HG03342 (cell line): ENCODE results near the gene CRYBA4.
A peak's percentile ranks its signal among the peaks of the same experiment; 100 is the strongest.
"Not testable (repeated sequence)": the region's sequence is repeated elsewhere in the genome, so short reads cannot be mapped to it uniquely, and the experiment has no call there.

ENCODE experiments used
- ATAC-seq: cut with Tn5 transposase; IDR thresholded peaks from one replicate; pipeline ENCODE4 v1.9.1; 2021; ENCODE audit warnings: mild to moderate bottlenecking, moderate library complexity; ENCODE audit not compliant: unreplicated experiment

Gene CRYBA4

DNA sequence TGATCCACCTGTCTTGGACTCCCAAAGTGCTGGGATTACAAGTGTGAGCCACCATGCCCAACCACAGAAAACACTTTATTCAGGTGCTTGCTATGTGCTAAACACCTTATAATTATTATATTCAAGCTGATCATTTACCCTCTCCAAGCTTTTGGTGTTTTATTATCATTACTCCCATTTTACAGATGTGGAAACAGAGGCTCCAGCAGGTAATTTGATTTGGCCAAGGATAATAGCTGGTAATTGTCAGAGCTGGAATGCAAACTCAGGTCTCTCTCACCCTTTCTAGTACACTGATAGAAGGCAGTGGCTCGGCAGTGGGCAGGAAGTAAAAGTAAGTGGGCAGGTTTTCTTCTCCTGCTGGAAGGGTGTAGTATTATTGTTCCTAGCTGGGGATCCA is 28.0 kb upstream of the CRYBA4 start:
- ATAC-seq = no peak

DNA sequence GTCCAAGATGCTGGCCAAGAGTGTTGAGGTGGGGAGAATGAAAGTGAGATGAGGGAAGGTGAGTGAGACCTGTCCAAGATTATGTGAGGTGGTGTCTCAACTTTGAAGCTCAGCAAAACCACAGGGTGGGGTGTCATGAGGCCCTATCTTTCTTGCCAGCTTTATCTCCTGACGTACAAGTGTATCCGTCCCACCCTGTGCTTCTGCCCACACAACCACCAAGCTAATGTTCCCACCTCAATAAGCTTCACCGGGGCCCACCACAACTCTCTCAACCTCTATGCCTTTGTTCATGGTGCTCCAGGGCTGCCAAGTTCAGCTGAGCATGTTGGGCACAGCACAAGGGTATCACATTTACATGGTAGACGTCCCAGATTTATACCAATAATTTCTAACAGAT is 24.7 kb upstream of the CRYBA4 start:
- ATAC-seq = no peak

DNA sequence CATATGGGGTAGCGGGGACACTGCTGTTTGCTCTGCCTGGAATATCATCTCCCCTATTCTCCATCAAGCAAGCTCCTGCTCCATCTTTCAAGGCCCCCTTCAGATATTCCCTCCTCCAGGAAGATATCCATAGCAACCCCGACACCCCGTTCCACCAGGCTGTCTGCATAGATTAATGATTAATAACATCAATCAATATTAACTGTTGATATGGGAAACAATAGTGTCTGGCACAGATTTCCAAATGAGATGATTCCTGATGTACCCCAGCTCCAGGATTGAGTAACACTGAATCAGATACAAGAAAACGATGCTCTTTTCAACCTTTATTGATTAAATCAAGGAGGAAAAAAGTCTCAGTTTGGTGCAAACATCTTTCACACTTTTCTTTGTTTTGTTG is 24.3 kb upstream of the CRYBA4 start:
- ATAC-seq = no peak

DNA sequence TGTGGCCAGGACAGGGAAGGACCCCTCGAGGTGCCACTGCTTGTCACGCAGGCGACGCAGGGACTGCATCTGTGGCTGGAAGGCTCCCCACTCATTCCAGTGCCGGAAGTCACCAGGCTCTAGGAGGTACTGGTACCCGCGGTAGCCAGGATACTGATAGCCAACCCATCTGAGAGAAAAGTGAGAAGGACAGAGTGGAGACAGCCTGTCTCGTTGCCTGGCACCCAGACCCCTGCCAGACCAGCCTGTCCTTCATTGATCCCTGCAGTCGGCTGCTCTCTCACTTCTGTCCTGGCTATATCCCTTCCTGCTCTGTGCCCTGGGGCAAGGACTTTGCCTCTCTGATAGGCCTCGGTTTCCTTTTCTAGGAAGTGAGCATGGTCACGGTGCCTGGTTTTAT is 22.3 kb upstream of the CRYBA4 start:
- no peak for ATAC-seq

DNA sequence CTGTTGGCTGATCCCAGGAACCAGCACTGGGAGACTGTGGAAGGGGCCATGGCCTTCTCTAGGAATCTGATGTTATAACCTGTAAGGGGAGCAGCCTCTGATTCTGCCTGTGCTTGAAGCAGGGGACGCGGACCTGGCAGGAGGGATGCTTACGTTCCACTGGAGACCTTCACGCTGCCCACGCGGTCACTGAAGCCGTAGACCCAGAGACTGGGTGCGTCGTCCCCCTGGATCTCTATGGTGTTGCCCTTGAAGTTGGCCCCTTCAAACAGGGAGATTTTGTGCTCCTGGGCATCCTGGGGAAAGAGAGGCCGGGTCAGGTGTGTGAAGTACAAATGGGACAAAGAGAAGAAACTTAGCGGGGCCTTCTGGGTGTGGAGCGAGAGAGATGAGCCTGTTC is 20.0 kb upstream of the CRYBA4 start:
- no peak for ATAC-seq

DNA sequence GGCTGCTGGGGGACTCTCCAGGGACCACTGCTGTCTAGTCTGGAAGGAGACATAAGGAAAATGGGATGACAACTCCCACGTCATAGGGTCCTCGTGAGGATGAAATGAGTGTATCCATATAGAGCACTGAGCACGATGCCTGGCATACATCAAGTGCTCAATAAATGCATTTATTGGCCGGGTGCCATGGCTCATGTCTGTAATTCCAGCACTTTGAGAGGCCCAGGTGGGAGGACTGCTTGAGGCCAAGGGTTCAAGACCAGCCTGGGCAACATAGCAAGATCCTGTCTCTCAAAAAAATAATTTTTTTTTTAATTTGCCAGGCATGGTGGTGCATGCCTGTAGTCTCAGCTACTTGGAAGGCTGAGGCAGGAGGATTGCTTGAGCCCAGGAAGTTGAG is 19.6 kb upstream of the CRYBA4 start:
- ATAC-seq = no peak

DNA sequence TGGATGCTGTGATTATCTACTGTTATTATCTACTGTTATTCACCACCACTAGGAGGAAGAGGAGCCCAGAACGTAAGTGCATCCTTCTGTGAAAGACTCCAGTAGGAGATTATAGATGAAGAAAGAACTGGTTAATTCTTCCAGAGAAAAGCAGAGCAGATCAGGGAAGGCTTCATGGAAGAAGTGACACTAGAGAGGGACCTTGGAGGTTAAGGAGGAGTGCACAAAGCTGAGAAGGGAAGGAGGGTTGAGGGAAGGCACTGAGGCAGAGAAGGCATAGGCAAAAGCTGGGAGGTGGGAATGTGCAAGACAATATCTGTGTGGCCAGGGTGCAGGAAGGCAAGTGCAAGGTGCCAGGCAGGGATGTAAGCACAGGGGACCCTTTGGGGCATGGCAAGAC is 17.4 kb upstream of the CRYBA4 start:
- no peak for ATAC-seq

DNA sequence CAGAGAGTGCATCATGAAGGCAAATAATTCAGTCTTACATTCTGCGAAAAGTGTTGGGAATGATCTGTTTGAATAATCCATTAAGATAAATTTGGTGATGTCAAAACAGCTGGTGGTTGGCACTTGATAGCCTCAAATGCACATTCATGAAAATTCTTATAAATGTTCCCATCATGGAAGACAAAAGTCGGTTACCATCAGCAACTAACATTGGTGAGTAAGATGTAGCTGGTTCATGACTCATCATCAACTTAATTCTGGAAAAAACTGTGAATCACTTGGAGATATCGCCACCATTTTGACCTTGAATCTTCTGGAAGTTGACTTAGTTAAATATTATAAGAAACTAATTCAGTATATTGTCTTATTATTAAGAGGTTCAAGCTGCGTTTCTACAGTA is 15.2 kb upstream of the CRYBA4 start:
- no peak for ATAC-seq

DNA sequence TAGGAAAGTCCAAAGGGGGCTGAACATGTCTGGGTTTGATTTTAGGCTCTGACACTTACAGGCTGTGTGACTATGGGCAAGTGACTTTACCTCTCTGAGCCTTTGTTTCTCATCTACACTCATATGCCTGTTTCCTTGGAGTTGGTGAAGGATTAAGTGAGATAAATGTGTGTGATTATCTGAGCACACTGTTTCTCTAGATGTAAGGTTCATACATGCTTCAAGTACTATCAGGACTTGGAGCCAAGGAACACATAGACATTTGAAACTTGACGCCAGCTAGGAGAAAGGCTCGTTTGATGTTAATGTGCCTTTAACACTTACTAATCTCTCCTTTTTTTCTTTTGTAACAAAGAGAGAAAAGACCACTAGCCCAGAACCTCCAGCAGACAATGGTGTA is 13.6 kb upstream of the CRYBA4 start:
- ATAC-seq = no peak

DNA sequence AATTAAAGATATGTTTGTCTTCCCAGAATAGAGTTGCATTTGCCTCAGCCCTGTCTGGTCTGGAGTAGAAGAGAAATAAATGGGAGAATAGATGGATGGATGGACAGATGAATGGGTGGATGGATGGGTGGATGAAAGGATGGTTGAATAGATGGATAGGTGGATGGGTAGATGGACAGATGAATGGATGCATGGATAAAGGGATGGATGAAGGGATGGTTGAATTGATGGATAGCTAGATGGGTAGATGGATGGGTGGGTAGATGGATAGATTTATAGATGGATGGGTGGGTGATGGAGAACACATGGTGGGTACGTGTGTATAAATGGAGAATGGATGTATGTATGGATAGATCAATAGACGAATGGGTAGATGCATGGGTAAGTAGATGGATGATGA is 12.5 kb upstream of the CRYBA4 start:
- no peak for ATAC-seq

DNA sequence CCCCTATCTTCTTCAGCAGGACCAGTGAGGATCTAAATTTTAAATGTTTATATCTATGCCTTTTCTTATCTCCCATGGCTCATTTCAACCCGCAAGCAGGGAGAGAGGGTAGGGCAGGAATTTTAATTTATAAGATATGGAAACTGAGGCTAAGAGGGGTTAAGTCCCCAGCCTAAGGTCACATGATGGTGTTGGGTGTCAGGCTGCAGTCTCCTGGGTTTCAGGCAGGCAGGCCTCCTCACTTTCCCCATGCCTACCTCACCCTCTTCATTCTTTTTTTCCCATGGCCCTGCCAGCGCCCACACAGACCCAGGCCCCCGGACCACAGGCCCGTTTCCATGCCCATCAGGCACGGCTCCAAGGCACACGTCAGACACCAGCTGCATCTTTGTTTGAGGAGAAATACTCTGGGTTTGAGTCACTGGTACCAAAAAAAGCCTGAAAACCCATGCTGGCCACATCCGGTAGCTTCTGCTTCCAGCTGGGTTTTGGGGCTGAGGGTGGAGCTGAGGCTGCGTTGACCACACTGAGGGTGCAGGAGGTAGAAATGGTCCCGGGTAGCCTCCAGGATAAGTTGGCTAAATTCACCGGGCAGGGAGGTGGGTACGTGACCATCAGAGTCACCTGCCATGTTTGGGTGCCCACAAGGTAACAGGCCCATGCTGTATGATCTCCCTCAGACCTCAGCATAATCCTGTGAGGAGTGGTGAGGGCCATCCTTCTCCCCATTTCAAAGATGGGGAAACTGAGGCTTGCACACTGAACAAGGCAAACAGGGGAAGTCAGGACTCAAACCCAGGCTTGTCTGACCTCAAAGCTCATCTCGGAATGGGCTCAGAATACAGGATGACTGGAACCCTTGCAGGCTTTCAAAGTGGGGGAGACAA is 11.4 kb upstream of the CRYBA4 start:
- ATAC-seq = peak; percentile 76

DNA sequence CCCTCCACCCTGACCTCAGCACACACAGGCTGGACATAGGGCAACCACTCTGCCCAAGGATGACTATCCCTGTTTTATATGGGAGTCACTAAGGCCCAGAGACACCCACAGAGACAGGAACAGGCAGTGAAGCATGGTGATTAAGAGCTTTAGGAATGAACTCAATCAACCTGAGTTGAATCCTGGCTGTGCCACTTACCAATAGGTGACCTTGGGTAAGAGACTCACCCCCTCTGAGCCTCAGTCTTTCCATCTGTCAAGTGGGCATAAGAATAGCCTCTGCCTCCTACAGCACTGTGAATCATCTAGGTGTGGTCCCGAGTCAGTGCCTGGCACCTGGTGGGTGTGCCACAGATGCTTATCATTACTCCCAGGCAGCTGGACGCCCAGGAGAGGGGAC is 10.8 kb upstream of the CRYBA4 start:
- ATAC-seq = no peak

DNA sequence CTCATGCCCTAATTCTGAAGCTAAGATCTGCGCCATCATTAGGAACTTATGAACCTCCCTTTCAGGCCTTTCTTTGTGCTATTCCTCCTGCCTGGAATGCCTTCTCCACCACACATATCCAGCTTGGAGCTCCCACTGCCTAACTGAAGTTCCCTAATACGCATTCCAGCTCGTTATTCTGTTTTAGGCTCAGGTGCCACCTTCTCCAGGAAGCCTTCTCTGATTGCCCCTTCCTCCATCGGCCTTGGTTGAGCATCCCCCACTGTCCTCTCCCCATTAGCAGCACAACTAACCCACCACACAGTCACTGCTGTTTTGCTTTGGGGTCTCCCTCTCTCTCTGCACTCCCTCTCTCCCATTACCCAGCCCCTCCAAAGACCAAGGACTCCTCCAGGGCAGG is 9.1 kb upstream of the CRYBA4 start:
- ATAC-seq = no peak

DNA sequence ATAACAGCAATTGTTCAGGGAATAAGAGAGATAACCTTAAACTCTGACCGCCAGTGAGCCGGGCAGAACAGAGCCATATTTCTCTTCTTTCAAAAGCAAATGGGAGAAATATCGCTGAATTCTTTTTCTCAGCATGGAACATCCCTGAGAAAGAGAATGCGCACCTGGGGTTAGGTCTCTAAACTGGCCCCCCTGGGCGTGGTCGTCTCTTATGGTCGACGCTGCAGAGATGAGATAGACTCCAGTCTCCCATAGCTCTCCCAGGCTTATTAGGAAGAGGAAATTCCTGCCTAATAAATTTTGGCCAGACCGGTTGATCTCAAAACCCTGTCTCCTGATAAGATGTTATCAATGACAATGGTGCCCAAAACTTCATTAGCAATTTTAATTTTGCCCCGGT is 8.0 kb upstream of the CRYBA4 start:
- not testable (repeated sequence) for ATAC-seq

DNA sequence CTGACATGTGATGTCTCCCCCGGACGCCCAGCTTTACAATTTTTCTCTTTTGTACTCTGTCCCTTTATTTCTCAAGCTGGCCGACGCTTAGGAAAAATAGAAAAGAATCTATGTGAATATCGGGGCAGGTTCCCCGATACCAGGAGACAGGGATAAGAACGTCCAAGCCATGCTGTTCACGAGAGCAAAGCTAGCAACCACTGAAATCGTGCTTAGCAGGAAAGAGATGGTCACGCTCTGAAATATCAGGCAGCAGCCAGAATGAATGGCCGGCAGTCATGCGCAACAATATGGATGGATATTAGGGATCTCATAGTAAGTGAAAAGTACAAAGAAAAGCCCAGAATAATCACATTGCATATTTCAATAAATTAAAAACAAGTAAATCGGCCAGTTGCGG is 7.4 kb upstream of the CRYBA4 start:
- ATAC-seq = no peak

DNA sequence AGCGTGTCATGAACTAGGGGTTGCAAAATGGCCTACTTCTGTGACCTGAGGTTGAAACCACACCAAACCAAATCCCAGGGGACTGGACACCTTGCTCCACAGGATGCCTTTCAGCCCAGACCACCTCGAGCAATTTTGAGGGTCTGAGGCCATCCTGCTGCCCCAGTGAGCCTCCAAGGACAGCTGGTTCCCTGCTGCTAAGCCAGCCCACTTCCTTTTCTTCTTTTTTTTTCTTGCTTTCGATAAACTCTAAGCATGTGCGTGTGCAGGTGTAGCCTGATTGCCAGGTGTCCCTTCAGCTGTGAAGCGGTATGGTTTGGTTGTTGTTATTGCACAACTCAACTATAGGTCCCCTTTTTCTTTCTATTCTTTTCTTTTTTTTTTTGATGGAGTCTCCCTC is 6.6 kb upstream of the CRYBA4 start:
- ATAC-seq = no peak

DNA sequence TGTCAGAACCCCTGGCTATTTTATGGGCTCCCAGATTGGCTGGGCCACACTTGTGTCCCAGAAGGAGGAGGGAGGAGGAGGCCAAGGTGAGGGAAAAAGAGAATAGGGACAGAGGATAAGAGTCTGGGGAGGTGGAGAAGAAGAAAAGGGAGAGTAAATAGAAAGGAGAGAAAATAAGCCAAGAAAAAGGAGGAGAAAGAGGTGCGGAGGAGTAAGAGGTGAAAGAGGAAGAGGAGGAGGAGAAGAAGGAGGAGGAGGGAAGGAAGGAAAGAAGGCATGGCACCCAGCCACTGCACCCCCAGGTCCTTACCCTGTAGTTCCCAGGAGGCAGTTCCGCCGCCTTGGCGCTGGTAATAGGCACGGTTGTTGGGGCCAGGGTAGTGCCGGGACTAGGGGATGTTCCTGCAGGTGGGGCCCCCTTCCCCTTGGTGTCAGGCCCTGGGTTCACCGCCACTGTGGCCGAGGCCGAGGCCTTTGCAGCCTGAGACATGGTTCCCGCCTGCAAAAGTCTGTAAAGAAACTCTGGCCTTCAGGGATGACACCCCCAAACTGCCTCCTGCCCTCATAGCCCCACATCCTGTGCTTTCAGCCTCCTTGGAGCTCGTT is 5.8 kb upstream of the CRYBA4 start:
- ATAC-seq = no peak

DNA sequence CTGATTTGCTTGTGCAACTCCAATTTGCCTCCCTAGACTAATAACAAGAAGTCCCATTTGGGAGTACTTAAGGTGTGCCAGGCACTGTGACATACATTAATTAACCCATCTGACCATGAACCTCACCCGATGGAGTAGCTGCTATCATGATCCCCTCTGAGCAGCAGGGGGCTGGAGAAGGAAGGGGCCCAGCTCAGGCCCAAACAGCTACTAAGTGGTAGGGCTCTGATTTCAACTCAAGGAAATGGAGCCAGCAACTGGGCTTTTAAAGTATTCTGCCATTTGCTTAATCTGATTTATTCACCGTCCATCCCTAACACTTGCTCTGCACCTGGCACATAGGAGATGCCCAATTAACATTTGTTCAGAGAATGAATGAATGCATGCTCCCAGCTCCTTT is 5.1 kb upstream of the CRYBA4 start:
- ATAC-seq = no peak

DNA sequence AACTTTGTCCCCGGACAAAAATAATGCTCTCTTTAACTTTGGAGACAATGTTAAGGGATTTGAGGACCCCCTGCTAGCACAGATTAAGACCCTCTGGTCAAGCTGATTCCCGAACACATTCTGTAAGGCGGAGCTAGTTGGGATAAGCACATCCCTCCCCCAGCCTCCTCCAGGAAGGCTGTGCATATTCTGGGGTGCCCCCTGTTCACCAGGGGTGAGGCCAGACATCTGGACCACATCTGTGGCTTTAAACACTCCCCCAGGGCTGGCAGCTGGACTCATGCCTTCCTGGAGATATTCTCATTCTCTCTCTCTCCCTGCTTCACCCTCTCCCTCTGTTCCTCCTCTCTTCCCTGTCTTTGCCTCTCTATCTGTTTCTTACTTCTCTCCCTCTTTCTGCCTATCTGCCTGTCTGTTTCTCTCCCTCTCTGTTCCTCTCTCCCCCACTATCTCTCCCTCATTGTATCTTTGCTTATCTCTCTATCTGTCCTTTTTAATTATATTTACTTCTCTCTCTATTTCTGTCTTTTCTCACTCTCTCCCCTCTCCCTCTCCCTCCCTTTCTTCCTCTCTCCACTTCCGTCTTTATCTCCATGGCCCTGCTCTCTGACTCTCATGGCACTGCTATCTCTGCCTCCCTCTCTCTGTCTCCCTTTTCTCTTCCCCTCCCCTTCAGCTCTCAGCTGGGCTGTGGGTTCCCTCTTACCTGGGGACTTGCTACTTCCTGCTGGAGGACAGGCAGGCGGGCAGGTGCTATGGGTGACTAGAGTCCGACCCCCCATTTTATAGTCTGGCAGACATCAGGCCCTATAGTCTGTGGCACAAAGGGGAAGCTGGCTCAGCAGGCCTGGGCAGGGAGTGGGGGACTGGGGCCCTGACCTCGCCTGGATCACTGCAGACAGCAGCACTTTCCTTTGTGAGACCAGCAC is 4.2 kb upstream of the CRYBA4 start, which contains the start of gene CRYBB1:
TSS of gene CRYBB1 (minus strand) at position 757 of the 929 bp plus-strand sequence. CDS start 1,708 bp downstream, outside the sequence.
- no peak for ATAC-seq

DNA sequence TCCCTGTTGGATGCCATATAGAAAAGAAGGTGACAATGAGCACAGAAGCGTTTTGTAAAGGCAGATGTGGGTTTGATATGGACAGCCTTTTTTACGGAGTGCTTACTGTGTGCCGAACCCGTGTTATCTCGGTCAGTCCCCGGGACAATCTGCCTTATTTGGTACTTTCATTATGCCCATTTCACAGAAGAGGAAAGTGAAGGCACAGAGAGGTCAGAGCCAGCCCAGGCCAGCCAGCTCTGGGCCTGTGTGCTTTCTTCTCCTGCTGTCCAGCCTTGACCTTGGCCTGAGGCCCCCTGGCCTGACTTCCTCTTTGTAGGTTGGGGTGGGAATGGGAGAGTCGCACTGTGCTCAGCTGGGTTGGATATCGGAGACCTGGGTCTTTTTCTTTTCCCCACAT is 3.3 kb upstream of the CRYBA4 start:
- ATAC-seq = no peak

DNA sequence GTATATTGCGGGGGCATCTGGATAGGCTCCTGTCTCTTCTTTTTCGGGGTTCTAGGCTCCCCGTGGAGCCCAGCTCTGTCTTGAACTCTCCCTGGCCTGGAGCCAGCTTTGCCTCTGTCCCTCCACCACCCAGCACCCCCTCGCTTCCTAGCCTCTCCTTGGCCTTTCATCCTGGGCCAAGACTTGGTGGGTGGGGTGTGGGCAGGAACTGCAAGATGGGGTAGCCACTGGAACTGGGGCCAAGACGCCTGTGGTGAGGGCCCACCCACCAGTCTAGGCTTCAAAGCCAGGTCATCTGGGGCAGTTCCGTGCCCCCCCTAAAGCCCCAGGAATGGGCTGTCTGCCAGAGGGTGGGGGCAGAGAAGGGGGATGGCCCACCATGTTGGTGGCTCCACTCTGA is 2.3 kb upstream of the CRYBA4 start:
- ATAC-seq = no peak
